PC-3 (cell line): ENCODE data around the gene AUP1. TPM values are rescaled to one million over a fixed set of nuclear protein-coding genes. Genes with fewer than 3 reads are reported as not detected.

Experiments
- ATAC-seq: fragments of 200-7000 bp; cut with Tn5 transposase; 2 replicates; pipeline ENCODE4 v1.9.1; 2020; ENCODE audit warnings: mild to moderate bottlenecking, moderate library complexity
- BruUV-seq: library from RNA; stranded (reverse); fragments of 400-500 nt; replicated peaks from 2 replicates; lab custom pipeline; 2021; lab: Mats Ljungman, UMichigan
- CTCF ChIA-PET: fragments of 300-600 bp; sonication (Branson Sonifier 250); formaldehyde crosslinking; loops from one replicate; lab custom pipeline; 2022; ENCODE audit warnings: antibody characterized with exemption; lab: Charles Lee
- POLR2A ChIA-PET: fragments of 300-600 bp; sonication (Branson Sonifier 250); formaldehyde crosslinking; loops from one replicate; lab custom pipeline; 2022; ENCODE audit warnings: antibody characterized with exemption; ENCODE audit not compliant: unreplicated experiment; lab: Charles Lee
- DNase-seq: peaks from one replicate; pipeline ENCODE4 v3.0.0-alpha.2; 2015
- H2AFZ ChIP-seq: fragments of 300-600 bp; sonication (generic); 2 replicates; pipeline ENCODE4 v1.6.0; 2016; ENCODE audit warnings: antibody characterized with exemption, low read length
- H3F3A ChIP-seq: fragments of 300-600 bp; sonication (generic); one replicate; pipeline ENCODE4 v1.6.0; 2017; ENCODE audit warnings: antibody characterized with exemption, low read length, control low read depth, mild to moderate bottlenecking; ENCODE audit not compliant: unreplicated experiment
- H3K27ac ChIP-seq: fragments of 300-600 bp; sonication (generic); 2 replicates; pipeline ENCODE4 v1.5.1; 2016; ENCODE audit warnings: mild to moderate bottlenecking, low read length
- H3K27me3 ChIP-seq: fragments of 300-600 bp; sonication (generic); 2 replicates; pipeline ENCODE4 v1.6.1; 2016; ENCODE audit warnings: low read length, mixed read lengths
- H3K36me3 ChIP-seq: fragments of 300-600 bp; sonication (generic); 2 replicates; pipeline ENCODE4 v1.6.1; 2016; ENCODE audit warnings: low read depth, mixed run types, low read length, mixed read lengths
- H3K4me1 ChIP-seq: fragments of 300-600 bp; sonication (generic); 2 replicates; pipeline ENCODE4 v1.5.1; 2016; ENCODE audit warnings: low read length; ENCODE audit not compliant: insufficient read depth
- H3K4me2 ChIP-seq: fragments of 300-600 bp; sonication (generic); 2 replicates; pipeline ENCODE4 v1.6.0; 2016; ENCODE audit warnings: low read length
- H3K4me3 ChIP-seq: fragments of 300-600 bp; sonication (generic); 2 replicates; pipeline ENCODE4 v1.5.1; 2016; ENCODE audit warnings: mild to moderate bottlenecking, low read length, mixed read lengths
- H3K79me2 ChIP-seq: fragments of 300-600 bp; sonication (generic); 2 replicates; pipeline ENCODE4 v1.6.1; 2017; ENCODE audit warnings: low read length, mixed read lengths
- H3K9ac ChIP-seq: fragments of 300-600 bp; sonication (generic); 2 replicates; pipeline ENCODE4 v1.6.0; 2016; ENCODE audit warnings: mild to moderate bottlenecking, low read length
- H3K9me2 ChIP-seq: fragments of 300-600 bp; sonication (generic); replicated peaks from 2 replicates; pipeline ENCODE4 v1.6.1; 2016; ENCODE audit warnings: mixed run types, low read length, mixed read lengths
- H3K9me3 ChIP-seq: fragments of 300-600 bp; sonication (generic); 2 replicates; pipeline ENCODE4 v1.6.1; 2016; ENCODE audit warnings: low read length, mixed read lengths
- H4K20me1 ChIP-seq: fragments of 300-600 bp; sonication (generic); 2 replicates; pipeline ENCODE4 v1.6.1; 2016; ENCODE audit warnings: low read length, mixed read lengths
- EZH2 ChIP-seq: fragments of 300-600 bp; sonication (generic); IDR thresholded peaks from one replicate; pipeline ENCODE4 v1.6.1; 2017; ENCODE audit warnings: antibody characterized with exemption, mild to moderate bottlenecking, low read length; ENCODE audit not compliant: unreplicated experiment
- EZH2phosphoT487 ChIP-seq: fragments of 300-600 bp; sonication (generic); IDR thresholded peaks from 2 replicates; pipeline ENCODE4 v1.6.1; 2018; ENCODE audit warnings: mild to moderate bottlenecking, antibody characterized with exemption, low read length, borderline replicate concordance
- intact Hi-C: fragments of 100-400 bp; cut with micrococcal nuclease; formaldehyde crosslinking; loops from 2 replicates; pipeline ENCODE4 v1.9.0; 2023
- total RNA-seq: library from RNA; depleted of rRNA; stranded (reverse); fragments of >200 nt; gene quantifications from 2 replicates; pipeline ENCODE4 v1.2.3, GENCODE V29; 2014
- TF ChIP-seq, protein P1 (sequence below): fragments of 300-600 bp; sonication (generic); conservative IDR thresholded peaks from 2 replicates; pipeline ENCODE4 v1.5.1; 2017; ENCODE audit warnings: antibody characterized with exemption, low read depth, mild to moderate bottlenecking, low read length

Gene AUP1
- total RNA-seq, 1 experiment from 2014 or later: 233 TPM

DNA sequence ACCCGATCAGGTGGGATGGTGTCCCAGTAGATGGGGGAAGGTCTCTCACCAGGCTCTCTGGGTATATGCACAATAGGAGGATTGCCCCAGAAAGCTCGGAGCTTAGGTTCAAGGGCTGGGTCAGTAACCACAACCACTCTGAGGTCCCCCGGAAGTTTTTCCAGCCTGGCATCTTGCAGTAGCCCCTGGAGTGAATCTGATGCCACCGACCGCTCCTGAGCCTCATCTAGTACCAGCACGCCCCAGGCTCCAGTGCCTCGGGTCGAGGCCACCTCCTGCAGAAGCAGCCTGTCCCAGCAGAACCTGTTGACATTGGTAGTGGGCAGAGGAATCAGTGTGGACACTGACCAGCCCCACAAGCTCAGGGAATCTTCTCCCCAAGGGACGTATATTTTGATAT, 5.5 kb downstream of the AUP1 start:
- Histone ChIP-seq H3K79me2 (peaks cover 19% of the 10 kb centered on the region), H3K27ac (no peak overlapping the region), H3K9me2 (no peaks in the 10 kb centered on the region), H3K9me3 (no peaks in the 10 kb centered on the region), H3K27me3 (no peaks in the 10 kb centered on the region), H3K36me3 (peaks cover 26% of the 10 kb centered on the region), H3F3A (no peaks in the 10 kb centered on the region), H2AFZ (no peak overlapping the region), H3K4me3 (no peak overlapping the region), H4K20me1 (0 out of 2 replicates have a peak, but pooled peaks cover 7% of the 10 kb centered on the region), H3K4me1 (peaks cover 12% of the 10 kb centered on the region), H3K9ac (no peak overlapping the region), H3K4me2 (no peak overlapping the region)
- POLR2A ChIA-PET: no interaction called here
- intact Hi-C loops: no loop called here
- no peak for ATAC-seq
- TF ChIP-seq EZH2phosphoT487 (no peak), EZH2 (no peak)
- TF ChIP-seq, protein P1, sequence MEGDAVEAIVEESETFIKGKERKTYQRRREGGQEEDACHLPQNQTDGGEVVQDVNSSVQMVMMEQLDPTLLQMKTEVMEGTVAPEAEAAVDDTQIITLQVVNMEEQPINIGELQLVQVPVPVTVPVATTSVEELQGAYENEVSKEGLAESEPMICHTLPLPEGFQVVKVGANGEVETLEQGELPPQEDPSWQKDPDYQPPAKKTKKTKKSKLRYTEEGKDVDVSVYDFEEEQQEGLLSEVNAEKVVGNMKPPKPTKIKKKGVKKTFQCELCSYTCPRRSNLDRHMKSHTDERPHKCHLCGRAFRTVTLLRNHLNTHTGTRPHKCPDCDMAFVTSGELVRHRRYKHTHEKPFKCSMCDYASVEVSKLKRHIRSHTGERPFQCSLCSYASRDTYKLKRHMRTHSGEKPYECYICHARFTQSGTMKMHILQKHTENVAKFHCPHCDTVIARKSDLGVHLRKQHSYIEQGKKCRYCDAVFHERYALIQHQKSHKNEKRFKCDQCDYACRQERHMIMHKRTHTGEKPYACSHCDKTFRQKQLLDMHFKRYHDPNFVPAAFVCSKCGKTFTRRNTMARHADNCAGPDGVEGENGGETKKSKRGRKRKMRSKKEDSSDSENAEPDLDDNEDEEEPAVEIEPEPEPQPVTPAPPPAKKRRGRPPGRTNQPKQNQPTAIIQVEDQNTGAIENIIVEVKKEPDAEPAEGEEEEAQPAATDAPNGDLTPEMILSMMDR: no peak
- DNase-seq: no peak
- no TSS peak for BruUV-seq
- CTCF ChIA-PET: no interaction called here

DNA sequence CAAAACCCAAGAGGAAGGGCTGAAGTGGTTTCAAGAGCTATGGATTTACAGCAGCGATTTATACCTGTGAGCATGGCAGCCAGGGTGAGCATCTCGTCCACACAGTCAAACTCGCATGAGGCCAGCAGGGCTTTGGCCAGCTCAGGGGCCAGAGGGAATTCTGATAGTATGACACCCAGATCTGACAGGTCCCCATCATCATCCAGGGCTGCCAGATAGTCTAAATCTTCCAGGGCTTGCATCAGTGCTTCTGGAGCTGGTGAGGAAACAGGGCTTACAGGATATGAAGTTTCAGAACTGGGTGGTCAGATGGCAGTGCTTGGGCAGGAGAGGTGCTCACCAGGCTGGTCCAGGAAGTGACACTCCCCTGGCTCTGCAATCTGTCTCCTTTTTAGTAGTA, 7.0 kb downstream of the AUP1 start:
- no peak overlapping the region for H3K9ac ChIP-seq
- BruUV-seq: no TSS peak
- H3K4me1 ChIP-seq: no peaks in the 10 kb centered on the region
- H2AFZ ChIP-seq: no peak overlapping the region
- no peak for TF ChIP-seq EZH2
- no peak for TF ChIP-seq EZH2phosphoT487
- TF ChIP-seq, protein P1: no peak
- ATAC-seq: no peak
- H3K36me3 ChIP-seq: peaks cover 20% of the 10 kb centered on the region
- H3K79me2 ChIP-seq: peaks cover 4% of the 10 kb centered on the region
- no peak overlapping the region for H3K4me3 ChIP-seq
- POLR2A ChIA-PET: no interaction called here
- CTCF ChIA-PET: no interaction called here
- no peaks in the 10 kb centered on the region for H4K20me1 ChIP-seq
- no peaks in the 10 kb centered on the region for H3K9me2 ChIP-seq
- H3K27ac ChIP-seq: no peak overlapping the region
- H3F3A ChIP-seq: no peaks in the 10 kb centered on the region
- intact Hi-C loops: no loop called here
- no peaks in the 10 kb centered on the region for H3K9me3 ChIP-seq
- H3K4me2 ChIP-seq: no peak overlapping the region
- no peaks in the 10 kb centered on the region for H3K27me3 ChIP-seq
- no peak for DNase-seq

DNA sequence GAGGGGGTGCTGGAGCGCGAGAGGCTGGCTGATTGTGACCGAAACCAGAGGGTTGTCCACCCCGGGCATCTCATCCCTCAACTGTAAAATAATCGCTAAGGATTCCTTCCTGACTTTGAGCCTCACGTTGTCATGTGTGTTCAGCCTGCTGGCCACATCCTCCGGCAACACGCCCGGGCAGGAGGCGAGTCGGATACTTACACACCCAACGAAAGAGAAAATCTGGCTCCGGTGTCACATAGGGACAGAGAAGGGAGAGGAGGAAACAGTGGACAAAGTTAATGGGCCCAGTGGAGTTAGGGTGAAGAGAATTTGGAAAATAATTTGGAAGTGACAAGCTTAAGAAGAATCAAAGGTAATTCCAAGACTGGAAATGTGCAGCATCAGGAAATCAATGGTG, 12.9 kb downstream of the AUP1 start:
- intact Hi-C loops: no loop called here
- no peak overlapping the region for H3K4me2 ChIP-seq
- DNase-seq (no peak), ATAC-seq (no peak)
- H3K9ac ChIP-seq: no peak overlapping the region
- CTCF ChIA-PET: no interaction called here
- no peak overlapping the region for H3K4me3 ChIP-seq
- H3K4me1 ChIP-seq: 0 out of 2 replicates have a peak, but pooled peaks cover 3% of the 10 kb centered on the region
- H3F3A ChIP-seq: no peaks in the 10 kb centered on the region
- no peaks in the 10 kb centered on the region for H3K9me3 ChIP-seq
- no peak overlapping the region for H2AFZ ChIP-seq
- H3K27me3 ChIP-seq: no peaks in the 10 kb centered on the region
- POLR2A ChIA-PET: no interaction called here
- no peaks in the 10 kb centered on the region for H3K36me3 ChIP-seq
- no peak overlapping the region for H3K27ac ChIP-seq
- no peaks in the 10 kb centered on the region for H3K9me2 ChIP-seq
- TF ChIP-seq, protein P1: no peak
- TF ChIP-seq EZH2phosphoT487 (no peak), EZH2 (no peak)
- no TSS peak for BruUV-seq
- H4K20me1 ChIP-seq: no peaks in the 10 kb centered on the region
- H3K79me2 ChIP-seq: no peaks in the 10 kb centered on the region
